Upper lobe of right lung (tissue), 1 donor: ENCODE measurements around the gene MACF1. TPM values are rescaled to one million over a fixed set of nuclear protein-coding genes. Genes with fewer than 3 reads are reported as not detected.

ENCODE experiments used
- total RNA-seq: library from RNA; stranded (reverse); fragmentation: NEBNext Ultra II Directional; extraction: Animal tissue kit (Norgen Biotek cat#: 25700); gene quantifications from one replicate; pipeline ENCODE4 v1.2.1, GENCODE V29; 2021
- donor health status: DM: no; HTN: yes; CAD: no; lungs with severe emphysema.

The MACF1 gene
- total RNA-seq, 1 donor from 2014 or later, result 814 TPM

Other genes starting within 250 kb of the MACF1 start
- 49.8 TPM for gene AKIRIN1, start 213.4 kb upstream of the MACF1 start, total RNA-seq
- gene NDUFS5, start 178.3 kb upstream of the MACF1 start, total RNA-seq, result 154 TPM